Activated effector memory CD4-positive, alpha-beta T cell treated with anti-CD3 and anti-CD28 coated beads, Interleukin-2, amount 50 U/mL, for 16 hours (primary cell): Measurements from ENCODE around the gene C17orf107.
A peak's percentile ranks its signal among the peaks of the same experiment; 100 is the strongest.
"Not testable (repeated sequence)": the region's sequence is repeated elsewhere in the genome, so short reads cannot be mapped to it uniquely, and the experiment has no call there.

Source experiments
- DNase-seq: peaks from one replicate; pipeline ENCODE4 v3.0.0-alpha.2; 2020

The C17orf107 gene

DNA sequence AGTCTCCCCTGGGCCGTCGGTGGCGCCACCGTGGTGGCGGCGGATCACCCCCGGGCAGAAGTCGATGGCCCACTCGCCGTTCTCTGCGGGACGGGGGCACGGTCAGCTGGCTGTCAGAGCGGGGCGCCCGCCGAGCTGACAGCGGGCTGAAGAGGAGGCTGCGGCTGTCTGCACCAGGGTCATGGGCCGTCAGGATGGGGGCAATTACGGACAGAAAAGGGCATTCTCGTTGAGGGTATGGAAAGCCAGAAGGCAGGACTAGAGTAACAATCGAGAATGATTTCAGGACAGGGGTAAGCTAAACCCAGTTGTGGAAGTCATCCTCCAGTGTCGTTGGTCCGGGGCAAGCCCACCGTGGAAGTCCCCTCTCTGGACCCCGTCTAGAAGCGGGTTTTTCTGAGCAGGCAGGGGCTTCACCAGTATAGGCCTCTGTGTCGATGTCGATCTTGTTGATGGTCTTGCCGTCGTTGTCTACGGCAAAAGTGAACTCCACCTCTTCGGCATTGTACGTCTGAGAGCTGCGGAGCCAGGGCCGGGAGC, 1.8 kb downstream of the C17orf107 start:
- no peak for DNase-seq

DNA sequence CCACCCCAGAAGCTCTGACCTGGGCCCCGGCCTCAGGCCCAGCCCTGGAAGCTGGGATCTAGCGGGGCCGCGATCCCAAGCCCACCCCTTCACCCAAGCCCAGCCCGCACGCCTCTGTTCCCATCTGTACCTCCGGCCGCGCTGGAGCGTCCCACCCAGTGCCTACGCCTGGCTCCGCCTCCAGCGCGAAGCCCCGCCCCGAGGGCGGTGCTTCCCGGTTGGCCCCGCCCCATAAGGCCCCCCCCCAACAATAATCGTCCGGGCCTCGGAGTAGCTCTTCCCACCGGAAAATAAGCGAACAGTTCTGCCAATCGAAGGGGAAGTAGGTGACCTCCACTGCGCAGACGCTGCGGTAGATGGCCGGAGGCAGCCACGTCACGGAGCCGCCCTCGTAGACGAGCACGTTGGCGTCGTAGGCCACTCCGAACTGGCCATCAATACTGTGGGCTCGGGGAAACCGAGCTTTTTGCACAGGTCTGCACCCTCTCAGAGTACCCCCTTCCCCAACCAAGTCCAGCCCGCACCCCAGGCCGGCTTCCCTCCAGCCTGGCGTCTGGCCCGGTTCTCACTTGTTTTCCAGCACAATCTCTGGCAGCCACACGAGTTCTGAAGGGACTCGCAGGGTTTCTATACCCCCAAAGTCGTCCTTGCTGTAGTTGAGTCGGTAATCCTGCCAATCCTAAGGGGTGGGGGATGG, 2.5 kb downstream of the C17orf107 start:
- DNase-seq: peak; percentile 74

DNA sequence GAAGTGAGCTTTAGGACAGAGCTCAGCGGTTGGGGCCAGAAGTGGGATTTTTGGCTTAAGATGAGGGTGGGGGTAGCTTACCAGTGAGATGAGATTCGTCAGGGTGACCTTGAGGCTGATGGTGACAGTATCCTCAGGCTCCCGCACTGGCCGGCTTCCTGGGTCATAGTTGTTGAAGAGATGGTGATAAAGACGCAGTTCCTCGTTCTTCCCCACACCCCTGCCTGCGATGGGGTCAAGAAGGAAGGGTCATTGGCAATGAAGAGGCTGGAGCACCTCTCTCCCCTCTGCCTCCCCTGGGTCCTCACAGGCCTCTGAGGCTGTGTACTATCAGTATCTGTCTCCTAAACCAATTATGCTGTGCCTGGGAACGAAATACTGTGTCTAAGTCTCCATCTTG, 3.2 kb downstream of the C17orf107 start:
- DNase-seq: no peak

DNA sequence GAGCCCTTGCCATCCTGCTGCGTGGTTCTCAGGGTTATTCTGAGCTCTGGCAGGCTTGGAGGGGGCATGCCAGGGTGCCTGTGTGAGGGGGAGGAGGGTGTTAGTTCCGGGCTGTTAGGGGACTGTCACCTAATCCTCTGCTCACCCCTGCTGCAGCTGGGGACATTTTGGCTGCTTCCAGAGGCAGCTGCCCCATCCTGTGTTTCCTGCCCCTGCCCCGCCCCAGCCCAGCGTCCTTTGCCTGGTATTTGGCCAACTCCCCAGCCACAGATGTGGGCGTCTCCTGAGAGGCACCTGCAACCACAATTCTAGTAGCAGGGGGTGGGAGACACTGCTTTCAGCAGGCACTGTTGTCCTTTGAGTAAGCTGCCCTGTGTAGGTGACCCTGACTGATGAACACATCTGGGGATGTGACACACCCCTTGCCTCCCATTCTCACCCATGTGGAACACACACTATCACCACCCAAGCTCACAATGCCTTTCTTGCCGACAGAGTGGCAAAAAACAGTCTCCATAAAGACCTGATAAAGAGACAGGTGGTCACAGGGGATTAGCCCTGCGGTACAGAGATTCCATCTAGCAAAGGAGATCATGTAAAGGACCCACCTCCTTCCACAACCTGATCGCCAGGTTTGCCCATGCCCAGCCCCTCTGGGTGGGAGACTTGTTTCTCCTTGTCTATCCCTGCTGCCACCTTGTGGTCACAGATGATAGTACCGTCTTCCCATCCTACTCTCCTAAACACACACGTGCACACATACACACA, 3.9 kb downstream of the C17orf107 start, which contains the start of gene CHRNE:
Gene CHRNE, minus strand, starts transcription at position 48 of the 768 bp plus-strand sequence. Its CDS starts 35 bp downstream, at position 13.
- DNase-seq: peak; percentile 86

DNA sequence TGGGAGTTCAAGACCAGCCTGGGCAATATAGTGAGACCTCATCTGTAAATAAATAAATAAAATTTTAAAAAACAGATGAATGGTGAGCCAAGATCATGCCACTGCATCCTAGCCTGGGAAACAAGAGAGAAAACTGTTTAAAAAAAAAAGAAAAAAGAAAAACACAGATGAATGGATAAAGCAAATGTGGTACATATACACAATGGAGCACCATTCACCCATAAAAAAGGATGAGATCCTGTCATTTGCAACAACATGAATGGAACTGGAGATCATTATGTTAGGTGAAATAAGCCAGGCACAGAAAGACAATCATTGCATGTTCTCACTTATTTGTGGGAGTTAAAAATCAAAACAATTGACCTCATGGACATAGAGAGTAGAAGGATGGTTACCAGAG, 7.3 kb downstream of the C17orf107 start:
- DNase-seq: not testable (repeated sequence)

DNA sequence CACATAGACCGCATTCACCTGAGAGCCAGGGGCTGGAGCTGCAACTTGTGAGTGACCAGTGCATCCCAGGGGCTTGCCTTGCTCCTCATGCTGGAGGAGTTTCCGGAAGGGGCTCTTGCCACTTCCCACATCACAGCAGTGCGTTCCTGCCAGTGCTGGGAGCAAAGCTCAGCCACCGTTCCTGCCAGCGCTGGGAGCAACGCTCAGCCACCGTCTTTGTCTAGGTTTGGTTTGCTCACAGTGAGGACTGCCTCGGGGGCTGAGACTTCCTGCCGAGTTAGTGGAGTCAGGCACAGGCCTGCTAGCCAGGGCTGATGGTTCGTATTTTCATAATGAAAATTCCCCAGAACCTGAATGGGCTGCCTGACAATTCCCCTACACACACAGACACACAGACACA, 9.0 kb downstream of the C17orf107 start:
- no peak for DNase-seq

DNA sequence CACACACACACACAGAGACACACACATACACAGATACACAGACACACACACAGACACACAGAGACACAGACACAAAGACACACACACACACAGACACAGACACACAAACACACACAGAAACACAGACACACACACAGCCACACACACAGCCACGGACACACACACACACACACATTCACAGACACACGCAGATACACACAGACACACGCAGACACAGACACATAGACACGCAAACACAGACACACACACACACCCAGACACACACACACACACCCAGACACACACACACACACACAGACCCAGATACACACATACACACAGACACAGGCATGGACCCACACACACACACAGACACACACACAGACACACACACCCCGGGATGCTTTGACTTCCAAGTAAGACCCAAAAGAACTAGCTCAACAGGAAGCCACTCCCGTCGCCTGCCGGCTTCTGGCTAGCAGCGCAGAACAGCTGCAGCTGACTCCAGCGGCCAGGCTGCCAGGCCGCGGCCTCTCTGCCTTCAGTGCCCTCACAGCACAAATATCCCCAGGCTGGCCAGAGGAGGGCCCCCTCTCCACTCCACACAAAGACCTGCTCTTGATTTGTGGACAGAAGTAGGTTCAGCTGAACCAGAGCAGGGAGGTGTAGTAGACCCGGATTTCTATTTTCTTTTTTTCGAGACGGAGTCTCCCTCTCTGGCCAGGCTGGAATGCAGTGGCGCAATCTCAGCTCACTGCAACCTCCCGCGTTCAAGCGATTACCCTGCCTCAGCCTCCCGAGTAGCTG, 9.6 kb downstream of the C17orf107 start:
- peak; percentile 87 for DNase-seq

DNA sequence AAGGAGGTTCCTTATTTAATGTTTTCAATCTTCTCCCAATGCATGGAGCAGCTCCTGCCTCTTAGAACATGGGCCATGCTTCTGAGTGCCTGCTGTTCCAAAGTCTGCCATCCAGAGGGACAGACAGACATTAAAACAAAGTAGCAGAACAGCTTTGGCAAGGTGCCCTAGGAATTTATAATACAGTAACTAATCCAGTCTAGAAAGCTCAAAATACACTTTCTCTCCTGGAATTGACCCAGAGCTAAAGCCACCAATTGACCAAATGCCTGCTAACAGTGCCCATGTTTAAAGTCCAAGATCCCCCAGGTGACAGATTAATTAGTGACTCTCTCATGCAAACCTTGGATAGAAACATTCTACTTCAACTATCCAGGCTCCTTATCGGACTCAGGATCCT, 14.7 kb downstream of the C17orf107 start:
- DNase-seq: no peak

DNA sequence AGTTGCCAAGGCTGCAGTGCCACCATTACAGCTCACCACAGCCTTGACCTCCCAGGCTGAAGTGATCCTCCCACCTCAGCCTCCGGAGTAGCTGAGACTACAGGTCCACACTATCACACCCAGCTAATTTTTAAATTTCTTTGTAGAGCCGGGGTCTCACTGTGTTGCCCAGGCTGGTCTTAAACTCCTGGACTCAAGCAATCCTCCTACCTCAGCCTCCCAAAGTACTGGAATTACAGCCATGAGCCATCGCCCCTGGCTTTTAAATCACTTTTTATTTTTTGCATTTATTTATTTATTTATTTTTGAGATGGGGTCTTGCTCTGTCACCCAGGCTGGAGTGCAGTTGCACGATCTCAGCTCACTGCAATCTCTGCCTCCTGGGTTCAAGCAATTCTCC, 15.2 kb downstream of the C17orf107 start:
- DNase-seq: not testable (repeated sequence)

DNA sequence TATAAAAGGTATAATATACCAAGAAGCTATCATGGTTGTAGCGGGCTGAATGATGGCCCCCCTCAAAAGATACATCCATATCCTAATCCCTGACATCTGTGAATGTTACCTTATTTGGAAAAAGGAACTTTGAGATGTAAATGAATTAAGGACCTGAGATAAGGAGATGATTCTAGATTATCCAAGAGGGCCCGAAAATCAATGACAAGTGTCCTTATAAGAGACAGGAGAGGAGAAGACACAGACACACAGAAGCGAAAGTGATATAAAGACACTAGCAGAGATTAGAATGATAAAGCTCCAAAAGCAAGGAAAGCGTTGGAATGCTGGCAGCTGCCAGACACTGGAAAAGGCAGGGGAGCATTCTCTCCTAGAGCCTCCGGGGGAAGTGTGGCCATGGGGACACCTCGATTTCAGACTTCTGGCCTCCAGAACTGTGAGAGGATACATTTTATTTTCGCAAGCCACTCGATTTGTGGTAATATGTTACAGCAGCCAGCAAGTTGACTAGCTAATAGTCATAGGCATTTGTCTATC, 20.2 kb downstream of the C17orf107 start:
- DNase-seq: no peak

DNA sequence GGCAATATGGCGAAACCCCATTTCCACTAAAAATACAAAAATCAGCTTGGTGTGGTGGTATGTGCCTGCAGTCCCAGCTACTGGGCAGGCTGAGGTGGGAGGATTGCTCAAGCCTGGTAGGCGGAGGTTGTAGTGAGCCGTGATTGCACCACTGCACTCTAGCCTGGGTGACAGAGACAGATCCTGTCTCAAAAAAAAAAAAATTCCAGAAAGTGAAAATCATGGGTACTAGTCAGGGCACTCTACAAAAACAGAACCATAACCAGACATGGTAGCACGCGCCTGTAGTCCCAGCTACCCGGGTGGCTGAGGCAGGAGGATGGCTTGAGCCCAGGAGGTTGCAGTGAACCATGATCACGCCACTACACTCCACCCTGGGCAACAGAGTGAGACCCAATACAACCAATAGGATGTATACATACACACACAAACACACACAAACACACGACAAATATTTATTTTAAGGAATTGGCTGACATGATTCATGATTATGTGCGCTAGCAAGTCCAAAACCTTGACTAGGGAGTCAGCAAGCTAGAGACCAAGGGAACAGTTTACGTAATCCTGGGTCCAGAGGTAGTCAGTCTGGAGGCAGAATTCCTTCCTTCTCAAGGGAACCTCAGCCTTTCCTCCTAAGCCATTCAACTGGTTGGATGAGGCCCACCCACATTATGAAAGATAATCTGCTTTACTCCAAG, 21.2 kb downstream of the C17orf107 start:
- DNase-seq: no peak

DNA sequence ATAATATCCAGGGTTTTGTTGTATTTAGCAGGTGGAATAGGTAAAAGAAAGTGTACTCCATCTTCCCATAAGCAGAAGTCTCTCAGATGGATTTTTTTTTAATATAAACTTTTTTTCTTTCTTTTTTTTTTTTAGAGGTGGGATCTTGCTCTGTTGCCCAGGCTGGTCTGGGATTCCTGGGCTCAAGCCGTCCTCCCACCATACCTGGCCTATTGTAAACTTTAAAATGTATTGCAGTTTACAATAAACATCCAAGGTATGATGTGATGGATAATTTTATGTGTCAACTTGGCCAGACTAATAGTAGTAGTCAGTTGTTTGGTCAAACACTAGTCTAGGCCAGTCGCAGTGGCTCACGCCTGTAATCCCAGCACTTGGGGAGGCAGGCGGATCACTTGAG, 22.0 kb downstream of the C17orf107 start:
- no peak for DNase-seq

DNA sequence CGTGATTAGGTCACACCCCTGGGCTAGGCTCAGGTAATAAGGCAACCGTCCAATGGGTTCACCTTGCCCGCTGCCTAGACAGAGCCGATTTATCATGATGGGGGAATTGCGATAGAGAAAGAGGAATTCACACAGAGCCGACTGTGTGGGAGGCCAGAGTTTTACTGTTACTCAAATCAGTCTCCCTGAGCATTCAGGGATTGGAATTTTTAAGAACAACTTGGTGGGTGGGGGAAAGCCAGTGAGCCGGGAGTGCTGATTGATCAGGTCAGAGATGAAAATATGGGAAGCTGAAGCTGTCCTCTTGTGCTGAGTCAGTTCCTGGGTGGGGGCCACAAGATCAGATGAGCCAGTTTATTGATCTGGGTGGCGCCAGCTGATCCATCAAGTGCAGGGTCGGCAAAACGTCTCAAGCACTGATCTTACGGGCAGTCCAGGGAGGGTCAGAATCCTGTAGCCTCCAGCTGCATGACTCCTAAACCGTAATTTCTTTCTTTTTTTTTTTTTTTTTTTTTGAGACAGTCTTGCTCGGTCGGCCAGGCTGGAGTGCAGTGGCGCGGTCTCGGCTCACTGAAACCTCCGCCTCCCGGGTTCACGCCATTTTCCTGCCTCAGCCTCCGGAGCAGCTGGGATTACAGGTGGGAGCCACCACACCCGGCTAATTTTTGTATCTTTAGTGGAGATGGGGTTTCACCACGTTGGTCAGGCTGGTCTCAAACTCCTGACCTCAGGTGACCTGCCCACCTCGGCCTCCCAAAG, 27.4 kb downstream of the C17orf107 start:
- not testable (repeated sequence) for DNase-seq

DNA sequence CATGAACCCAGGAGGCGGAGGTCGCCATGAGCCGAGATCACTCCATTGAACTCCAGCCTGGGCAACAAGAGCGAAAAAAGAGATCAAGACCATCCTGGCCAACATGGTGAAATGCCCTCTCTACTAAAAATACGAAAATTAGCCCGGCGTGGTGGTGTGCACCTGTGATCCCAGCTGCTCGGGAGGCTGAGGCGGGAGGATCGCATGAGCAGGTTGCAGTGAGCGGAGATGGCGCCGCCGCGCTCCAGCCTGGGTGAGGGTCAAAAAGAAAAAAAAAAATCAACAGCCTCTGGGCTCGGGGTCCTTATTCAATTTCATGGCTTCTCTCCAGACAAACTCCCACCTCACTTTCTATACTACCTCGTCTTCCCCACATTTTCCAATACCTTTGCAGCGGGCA, 29.5 kb downstream of the C17orf107 start:
- DNase-seq: no peak

DNA sequence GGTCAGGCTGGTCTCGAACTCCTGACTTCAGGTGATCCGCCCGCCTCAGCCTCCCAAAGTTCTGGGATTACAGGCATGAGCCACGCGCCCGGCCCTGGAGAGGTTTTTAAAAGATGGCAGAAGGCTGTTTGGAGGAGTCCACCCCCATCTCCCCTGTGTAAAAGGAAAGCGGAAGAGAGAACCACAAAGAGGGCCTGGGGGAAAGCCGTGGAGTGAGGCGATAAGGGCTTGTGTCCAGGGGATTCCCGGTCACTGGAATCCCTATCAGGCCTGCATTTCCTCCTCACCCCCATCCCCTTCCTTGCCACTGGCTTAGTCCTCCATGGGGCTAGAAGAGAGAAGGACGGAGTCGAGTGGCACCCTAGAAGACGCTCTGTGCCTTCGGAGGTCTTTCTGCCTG, 32.6 kb downstream of the C17orf107 start, which contains the start of gene GP1BA:
Gene GP1BA, plus strand, starts transcription at position 315 of the 400 bp plus-strand sequence. CDS start 328 bp downstream, outside the sequence.
- DNase-seq: no peak

DNA sequence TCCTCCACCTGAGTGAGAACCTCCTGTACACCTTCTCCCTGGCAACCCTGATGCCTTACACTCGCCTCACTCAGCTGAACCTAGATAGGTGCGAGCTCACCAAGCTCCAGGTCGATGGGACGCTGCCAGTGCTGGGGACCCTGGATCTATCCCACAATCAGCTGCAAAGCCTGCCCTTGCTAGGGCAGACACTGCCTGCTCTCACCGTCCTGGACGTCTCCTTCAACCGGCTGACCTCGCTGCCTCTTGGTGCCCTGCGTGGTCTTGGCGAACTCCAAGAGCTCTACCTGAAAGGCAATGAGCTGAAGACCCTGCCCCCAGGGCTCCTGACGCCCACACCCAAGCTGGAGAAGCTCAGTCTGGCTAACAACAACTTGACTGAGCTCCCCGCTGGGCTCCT, 33.4 kb downstream of the C17orf107 start:
- no peak for DNase-seq

DNA sequence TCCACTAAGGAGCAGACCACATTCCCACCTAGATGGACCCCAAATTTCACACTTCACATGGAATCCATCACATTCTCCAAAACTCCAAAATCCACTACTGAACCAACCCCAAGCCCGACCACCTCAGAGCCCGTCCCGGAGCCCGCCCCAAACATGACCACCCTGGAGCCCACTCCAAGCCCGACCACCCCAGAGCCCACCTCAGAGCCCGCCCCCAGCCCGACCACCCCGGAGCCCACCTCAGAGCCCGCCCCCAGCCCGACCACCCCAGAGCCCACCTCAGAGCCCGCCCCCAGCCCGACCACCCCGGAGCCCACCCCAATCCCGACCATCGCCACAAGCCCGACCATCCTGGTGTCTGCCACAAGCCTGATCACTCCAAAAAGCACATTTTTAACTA, 34.3 kb downstream of the C17orf107 start:
- no peak for DNase-seq

DNA sequence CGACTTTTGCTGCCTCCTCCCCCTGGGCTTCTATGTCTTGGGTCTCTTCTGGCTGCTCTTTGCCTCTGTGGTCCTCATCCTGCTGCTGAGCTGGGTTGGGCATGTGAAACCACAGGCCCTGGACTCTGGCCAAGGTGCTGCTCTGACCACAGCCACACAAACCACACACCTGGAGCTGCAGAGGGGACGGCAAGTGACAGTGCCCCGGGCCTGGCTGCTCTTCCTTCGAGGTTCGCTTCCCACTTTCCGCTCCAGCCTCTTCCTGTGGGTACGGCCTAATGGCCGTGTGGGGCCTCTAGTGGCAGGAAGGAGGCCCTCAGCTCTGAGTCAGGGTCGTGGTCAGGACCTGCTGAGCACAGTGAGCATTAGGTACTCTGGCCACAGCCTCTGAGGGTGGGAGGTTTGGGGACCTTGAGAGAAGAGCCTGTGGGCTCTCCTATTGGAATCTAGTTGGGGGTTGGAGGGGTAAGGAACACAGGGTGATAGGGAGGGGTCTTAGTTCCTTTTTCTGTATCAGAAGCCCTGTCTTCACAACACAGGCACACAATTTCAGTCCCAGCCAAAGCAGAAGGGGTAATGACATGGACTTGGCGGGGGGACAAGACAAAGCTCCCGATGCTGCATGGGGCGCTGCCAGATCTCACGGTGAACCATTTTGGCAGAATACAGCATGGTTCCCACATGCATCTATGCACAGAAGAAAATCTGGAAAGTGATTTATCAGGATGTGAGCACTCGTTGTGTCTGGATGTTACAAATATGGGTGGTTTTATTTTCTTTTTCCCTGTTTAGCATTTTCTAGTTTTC, 35.0 kb downstream of the C17orf107 start:
- no peak for DNase-seq

DNA sequence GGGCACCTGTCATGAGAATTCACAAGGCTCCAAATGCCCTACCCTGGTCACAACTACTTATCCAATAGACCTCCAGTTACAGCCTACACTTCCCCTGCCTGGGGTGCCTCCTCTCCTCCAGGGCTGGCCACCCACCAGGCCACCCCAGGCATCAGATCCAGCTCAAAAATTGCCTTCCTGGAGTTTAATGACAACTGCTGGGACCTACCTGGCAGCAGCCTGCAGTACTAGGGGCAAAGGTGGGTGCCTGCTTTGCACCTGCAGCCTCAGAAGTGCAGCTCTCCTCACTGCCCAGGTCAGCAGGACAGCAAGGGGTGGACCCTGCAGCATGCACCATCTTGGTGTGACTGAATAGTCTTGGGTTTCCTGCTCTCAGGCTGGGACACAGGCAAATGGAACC, 36.3 kb downstream of the C17orf107 start:
- DNase-seq: no peak

DNA sequence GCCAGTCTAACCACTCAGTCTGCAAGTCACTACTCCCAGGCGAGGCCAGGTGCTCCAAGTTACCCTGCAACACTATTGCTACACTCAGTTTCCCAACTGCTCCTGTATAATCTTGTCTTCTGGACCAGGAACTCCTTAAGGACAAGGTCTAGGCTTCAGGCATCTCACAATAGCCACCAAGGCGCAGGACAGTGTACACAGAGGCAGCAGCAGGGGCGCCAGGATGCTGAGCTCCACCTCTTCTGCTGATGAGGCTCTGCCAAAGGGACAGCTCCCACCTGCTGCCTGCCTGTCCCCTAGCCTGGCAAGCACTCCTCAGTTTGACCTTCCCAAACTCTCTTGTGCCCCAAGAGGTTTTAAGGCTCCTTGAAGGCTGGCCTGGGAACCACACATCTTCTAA, 37.1 kb downstream of the C17orf107 start:
- DNase-seq: no peak

DNA sequence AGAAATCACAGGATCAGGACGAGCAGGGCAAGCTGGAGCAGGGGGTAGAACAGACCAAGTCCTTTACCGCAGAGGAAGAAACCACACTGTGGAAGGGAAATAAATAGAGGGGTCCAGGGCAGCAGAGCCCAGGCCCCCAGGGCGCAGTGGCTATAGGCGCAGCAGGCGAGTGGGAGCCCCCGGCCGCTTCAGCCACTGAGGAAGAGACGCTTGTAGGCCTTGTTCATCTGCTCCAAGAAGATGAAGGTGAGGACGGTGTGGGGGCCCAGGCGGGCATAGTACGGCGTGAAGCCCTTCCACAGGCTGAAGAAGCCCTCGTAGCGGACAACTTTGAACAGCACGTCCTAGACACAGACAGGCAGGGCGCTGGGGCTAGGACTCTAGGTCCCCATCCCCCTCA, 38.2 kb downstream of the C17orf107 start:
- DNase-seq: no peak
